Mesenchymal stem cell (in vitro differentiated cells and primary cell): ENCODE data around the gene LIPK.
"Not testable (repeated sequence)": the region's sequence is repeated elsewhere in the genome, so short reads cannot be mapped to it uniquely, and the experiment has no call there.

Source experiments
- DNase-seq: peaks from one replicate; pipeline ENCODE4 v3.0.0-alpha.2; 2013
- H2AFZ ChIP-seq: one replicate; pipeline ENCODE4 v1.6.1; 2013; ENCODE audit warnings: low read depth, mild to moderate bottlenecking, control low read depth, inconsistent platforms, low read length, moderate library complexity
- H2AK5ac ChIP-seq: 2 replicates; pipeline ENCODE4 v1.6.1; 2013; ENCODE audit warnings: low read length, moderate library complexity, mild to moderate bottlenecking, inconsistent platforms; ENCODE audit not compliant: severe bottlenecking
- H2BK120ac ChIP-seq: one replicate; pipeline ENCODE4 v1.6.1; 2013; ENCODE audit warnings: low read depth, mild to moderate bottlenecking, inconsistent platforms, low read length, moderate library complexity
- H2BK12ac ChIP-seq, 2 experiments: one replicate each; pipeline ENCODE4 v1.6.1; 2013; ENCODE audit warnings: inconsistent platforms in 2 of 2, low read length in 2 of 2, mild to moderate bottlenecking in 2 of 2, moderate library complexity in 2 of 2, control low read depth in 1 of 2
- H2BK15ac ChIP-seq: one replicate; pipeline ENCODE4 v1.6.1; 2013; ENCODE audit warnings: mild to moderate bottlenecking, low read depth, inconsistent platforms; ENCODE audit not compliant: poor library complexity, severe bottlenecking
- H2BK5ac ChIP-seq: 2 replicates; pipeline ENCODE4 v1.6.1; 2013; ENCODE audit warnings: low read depth, mild to moderate bottlenecking, low read length, control low read depth, inconsistent platforms; ENCODE audit not compliant: poor library complexity, severe bottlenecking
- H3K14ac ChIP-seq, 2 experiments: one replicate each; pipeline ENCODE4 v1.6.1; 2013; ENCODE audit warnings: inconsistent platforms in 2 of 2, low read length in 2 of 2, control low read depth in 1 of 2, mild to moderate bottlenecking in 1 of 2, moderate library complexity in 1 of 2
- H3K18ac ChIP-seq, 2 experiments: one replicate each; pipeline ENCODE4 v1.6.1; 2013; ENCODE audit warnings: inconsistent platforms in 2 of 2, low read length in 2 of 2, control low read depth in 1 of 2, low read depth in 1 of 2, mild to moderate bottlenecking in 1 of 2
- H3K23ac ChIP-seq, 2 experiments: one replicate each; pipeline ENCODE4 v1.6.1; 2013; ENCODE audit warnings: inconsistent platforms in 2 of 2, low read length in 2 of 2, mild to moderate bottlenecking in 2 of 2, moderate library complexity in 2 of 2, control low read depth in 1 of 2
- H3K27ac ChIP-seq: 2 replicates; pipeline ENCODE4 v1.5.1; 2013; ENCODE audit warnings: mild to moderate bottlenecking, moderate library complexity, low read length, control low read depth, inconsistent platforms; ENCODE audit not compliant: poor library complexity, severe bottlenecking
- H3K27me3 ChIP-seq, 2 experiments: 2 replicates each; pipeline versions ENCODE4 v1.6.1 to v1.7.0; 2013; ENCODE audit warnings: low read length in 2 of 2, mild to moderate bottlenecking in 2 of 2, moderate library complexity in 2 of 2, control low read depth in 1 of 2, inconsistent platforms in 1 of 2; ENCODE audit not compliant: control insufficient read depth in 1 of 2, insufficient read depth in 1 of 2
- H3K36me3 ChIP-seq, 2 experiments: 2 replicates each; pipeline versions ENCODE4 v1.6.1 to v1.7.0; 2013; ENCODE audit warnings: low read length in 2 of 2, control low read depth in 1 of 2, inconsistent platforms in 1 of 2, low read depth in 1 of 2, mild to moderate bottlenecking in 1 of 2; ENCODE audit not compliant: insufficient read depth in 2 of 2, control insufficient read depth in 1 of 2
- H3K4ac ChIP-seq, 2 experiments: one replicate each; pipeline ENCODE4 v1.6.1; 2013; ENCODE audit warnings: inconsistent platforms in 2 of 2, low read length in 2 of 2, mild to moderate bottlenecking in 2 of 2, moderate library complexity in 2 of 2, control low read depth in 1 of 2, low read depth in 1 of 2
- H3K4me1 ChIP-seq: 2 replicates; pipeline ENCODE4 v1.6.1; 2013; ENCODE audit warnings: low read depth, low read length, control low read depth; ENCODE audit not compliant: control insufficient read depth, insufficient read depth
- H3K4me2 ChIP-seq: 2 replicates; pipeline ENCODE4 v1.6.1; 2013; ENCODE audit warnings: low read length, mild to moderate bottlenecking, inconsistent platforms; ENCODE audit not compliant: poor library complexity, severe bottlenecking
- H3K4me3 ChIP-seq, 2 experiments: 2 replicates each; pipeline versions ENCODE4 v1.5.1 to v1.7.0; 2013; ENCODE audit warnings: low read length in 2 of 2, mild to moderate bottlenecking in 2 of 2, control low read depth in 1 of 2, low read depth in 1 of 2; ENCODE audit not compliant: insufficient read depth in 1 of 2
- H3K79me1 ChIP-seq: replicated peaks from 2 replicates; pipeline ENCODE4 v1.6.1; 2013; ENCODE audit warnings: mild to moderate bottlenecking, control low read depth, low read length, inconsistent platforms; ENCODE audit not compliant: poor library complexity, severe bottlenecking
- H3K9ac ChIP-seq: 2 replicates; pipeline ENCODE4 v1.7.0; 2013; ENCODE audit warnings: mild to moderate bottlenecking, low read length, moderate library complexity
- H3K9me3 ChIP-seq: 2 replicates; pipeline ENCODE4 v1.7.0; 2013; ENCODE audit warnings: mild to moderate bottlenecking, low read length; ENCODE audit not compliant: control insufficient read depth
- H4K8ac ChIP-seq: one replicate; pipeline ENCODE4 v1.6.1; 2013; ENCODE audit warnings: inconsistent platforms, mild to moderate bottlenecking, low read length, moderate library complexity
- H4K91ac ChIP-seq: one replicate; pipeline ENCODE4 v1.6.1; 2013; ENCODE audit warnings: mild to moderate bottlenecking, low read length, inconsistent platforms
- WGBS: methylation state at CpG from one replicate; pipeline ENCODE4 v1.1.7; 2013; ENCODE audit warnings: mixed read lengths; 5-methylcytosine and 5-hydroxymethylcytosine counted together

The LIPK gene

GRCh38 chr10:88741921-88742320, 35.9 kb downstream of the LIPK start:
- peaks cover 19% of the 10 kb centered on the region for H3K9me3 ChIP-seq
- not testable (repeated sequence) for H2BK12ac ChIP-seq, H3K9ac ChIP-seq, H2AK5ac ChIP-seq, H3K23ac ChIP-seq, H2BK5ac ChIP-seq, H3K27me3 ChIP-seq, H4K91ac ChIP-seq, H3K4me1 ChIP-seq, DNase-seq, H2BK120ac ChIP-seq, H3K27ac ChIP-seq, H4K8ac ChIP-seq, H2AFZ ChIP-seq, H3K18ac ChIP-seq, H3K14ac ChIP-seq, H2BK15ac ChIP-seq, H3K4ac ChIP-seq, H3K4me2 ChIP-seq, H3K4me3 ChIP-seq, H3K36me3 ChIP-seq, H3K79me1 ChIP-seq
- WGBS = 83% methylated on average over 1 of the region's 5 CpGs

GRCh38 chr10:88742448-88742847, 36.4 kb downstream of the LIPK start:
- no peak overlapping the region for H2BK5ac ChIP-seq
- no peak overlapping the region for H2BK15ac ChIP-seq
- peaks cover 0 to 5% of the 10 kb centered on the region in 2 experiments for H3K27me3 ChIP-seq
- H3K23ac ChIP-seq = no peak overlapping the region
- H3K9ac ChIP-seq = no peak overlapping the region
- H3K79me1 ChIP-seq = no peaks in the 10 kb centered on the region
- H4K91ac ChIP-seq = no peak overlapping the region
- H3K4me1 ChIP-seq = no peaks in the 10 kb centered on the region
- H3K4me2 ChIP-seq = no peak overlapping the region
- no peak overlapping the region for H2BK12ac ChIP-seq
- H2AFZ ChIP-seq = no peak overlapping the region
- no peak overlapping the region for H2BK120ac ChIP-seq
- H4K8ac ChIP-seq = no peak overlapping the region
- no CpG with 5 or more reads among the region's 1 CpG for WGBS
- no peak for DNase-seq
- H3K4ac ChIP-seq = no peak overlapping the region
- H3K18ac ChIP-seq = no peak overlapping the region
- H3K14ac ChIP-seq = no peak overlapping the region
- peaks cover 19% of the 10 kb centered on the region for H3K9me3 ChIP-seq
- no peak overlapping the region for H2AK5ac ChIP-seq
- no peak overlapping the region for H3K27ac ChIP-seq
- no peak overlapping the region for H3K4me3 ChIP-seq
- no peaks in the 10 kb centered on the region for H3K36me3 ChIP-seq

- no peak overlapping the region for H3K4me2 ChIP-seq
- H3K14ac ChIP-seq = no peak overlapping the region
- H2BK12ac ChIP-seq = no peak overlapping the region
- no peak overlapping the region for H3K4ac ChIP-seq
- H3K9ac ChIP-seq = no peak overlapping the region
- H2BK5ac ChIP-seq = no peak overlapping the region
- no peak for DNase-seq
- H4K8ac ChIP-seq = no peak overlapping the region
- no peak overlapping the region for H3K4me3 ChIP-seq
- H3K27ac ChIP-seq = no peak overlapping the region
- peaks cover 24% of the 10 kb centered on the region for H3K9me3 ChIP-seq
- no peak overlapping the region for H2BK15ac ChIP-seq
- no peak overlapping the region for H3K18ac ChIP-seq
- H4K91ac ChIP-seq = no peak overlapping the region
- H2AK5ac ChIP-seq = no peak overlapping the region
- H3K4me1 ChIP-seq = no peaks in the 10 kb centered on the region
- H2AFZ ChIP-seq = no peak overlapping the region
- H3K23ac ChIP-seq = no peak overlapping the region
- H3K36me3 ChIP-seq = no peaks in the 10 kb centered on the region
- WGBS = 49% methylated on average over 5 of the region's 5 CpGs
- no peaks in the 10 kb centered on the region for H3K79me1 ChIP-seq
- H3K27me3 ChIP-seq = peaks cover 0 to 5% of the 10 kb centered on the region in 2 experiments
- H2BK120ac ChIP-seq = no peak overlapping the region
Measured at GRCh38 chr10:88744002-88744401, 38.0 kb downstream of the LIPK start.

- Histone ChIP-seq H2AFZ (no peak overlapping the region), H3K4me1 (no peaks in the 10 kb centered on the region), H3K36me3 (no peaks in the 10 kb centered on the region), H2AK5ac (no peak overlapping the region), H3K9ac (no peak overlapping the region), H3K79me1 (no peaks in the 10 kb centered on the region), H3K9me3 (peaks cover 34% of the 10 kb centered on the region), H2BK15ac (no peak overlapping the region), H4K8ac (no peak overlapping the region), H2BK120ac (no peak overlapping the region), H3K23ac (no peak overlapping the region), H3K4me3 (no peak overlapping the region), H3K4me2 (no peak overlapping the region), H2BK12ac (no peak overlapping the region), H3K18ac (no peak overlapping the region), H4K91ac (no peak overlapping the region), H3K27ac (no peak overlapping the region), H3K14ac (no peak overlapping the region), H3K27me3 (peaks cover 0 to 5% of the 10 kb centered on the region in 2 experiments), H3K4ac (no peak overlapping the region), H2BK5ac (no peak overlapping the region)
- 96% methylated on average over 1 of the region's 1 CpG for WGBS
- no peak for DNase-seq
Measured at GRCh38 chr10:88745633-88746032, 39.6 kb downstream of the LIPK start.
